CD14-positive monocyte (primary cell): Measurements from ENCODE around the gene OTOG. TPM values are rescaled to one million over a fixed set of nuclear protein-coding genes. Genes with fewer than 3 reads are reported as not detected.

ENCODE experiments used
- DNase-seq, 3 donors: peaks; one replicate each; pipeline ENCODE4 v3.0.0-alpha.2; 2011 to 2022
- H2AFZ ChIP-seq: 2 replicates; pipeline ENCODE4 v1.6.0; 2012; ENCODE audit warnings: mild to moderate bottlenecking, low read depth, low read length, inconsistent platforms; ENCODE audit not compliant: insufficient read depth, poor library complexity, severe bottlenecking
- H3K27ac ChIP-seq, 2 donors: 1 replicate in 1 of 2; 2 replicates in 1 of 2; pipeline ENCODE4 v1.5.1; 2012 to 2013; ENCODE audit warnings: low read length in 2 of 2, control low read depth in 1 of 2, inconsistent platforms in 1 of 2, low read depth in 1 of 2, mild to moderate bottlenecking in 1 of 2
- H3K27me3 ChIP-seq, 2 donors: one replicate each; pipeline versions ENCODE4 v1.6.0 to v1.6.1; 2011 to 2013; ENCODE audit warnings: low read length in 2 of 2; ENCODE audit not compliant: control insufficient read depth in 2 of 2, insufficient read depth in 2 of 2
- H3K36me3 ChIP-seq, 2 donors: replicated peaks in 1 of 2; 1 replicate in 1 of 2; 2 replicates in 1 of 2; pipeline versions ENCODE4 v1.5.1 to v1.6.1; 2012 to 2013; ENCODE audit warnings: low read length in 2 of 2, control low read depth in 1 of 2, inconsistent platforms in 1 of 2, mild to moderate bottlenecking in 1 of 2; ENCODE audit not compliant: insufficient read depth in 2 of 2, control insufficient read depth in 1 of 2
- H3K4me1 ChIP-seq, 2 donors: 1 replicate in 1 of 2; 2 replicates in 1 of 2; pipeline versions ENCODE4 v1.5.1 to v1.6.1; 2012 to 2013; ENCODE audit warnings: low read length in 2 of 2, control low read depth in 1 of 2, inconsistent platforms in 1 of 2, mild to moderate bottlenecking in 1 of 2, moderate library complexity in 1 of 2; ENCODE audit not compliant: insufficient read depth in 2 of 2, control insufficient read depth in 1 of 2
- H3K4me2 ChIP-seq: replicated peaks from 2 replicates; pipeline ENCODE3; 2012; ENCODE audit warnings: low read length, moderate library complexity, mild to moderate bottlenecking; ENCODE audit not compliant: poor library complexity, severe bottlenecking; ENCODE audit errors: extremely low read depth
- H3K4me3 ChIP-seq, 3 experiments: fragments of 200-600 bp in 1 of 3; sonication (generic) in 1 of 3; replicated peaks in 1 of 3; 1 replicate in 2 of 3; 2 replicates in 1 of 3; pipeline ENCODE4 v1.5.1; 2011 to 2013; ENCODE audit warnings: low read length in 3 of 3, mild to moderate bottlenecking in 3 of 3, control low read depth in 2 of 3, low read depth in 2 of 3, inconsistent platforms in 1 of 3, moderate library complexity in 1 of 3
- H3K79me2 ChIP-seq: 2 replicates; pipeline ENCODE4 v1.6.0; 2012; ENCODE audit warnings: mild to moderate bottlenecking, control low read depth, inconsistent platforms, low read length, moderate library complexity; ENCODE audit not compliant: insufficient read depth
- H3K9ac ChIP-seq: 2 replicates; pipeline ENCODE4 v1.6.0; 2017; ENCODE audit warnings: low read length, mild to moderate bottlenecking; ENCODE audit not compliant: insufficient read depth, poor library complexity, severe bottlenecking
- H3K9me3 ChIP-seq, 2 donors: replicated peaks in 1 of 2; 1 replicate in 1 of 2; 2 replicates in 1 of 2; pipeline versions ENCODE4 v1.5.1 to v1.6.1; 2012 to 2013; ENCODE audit warnings: low read length in 2 of 2, control low read depth in 1 of 2; ENCODE audit not compliant: control insufficient read depth in 1 of 2, insufficient read depth in 1 of 2
- H4K20me1 ChIP-seq: 2 replicates; pipeline ENCODE4 v1.6.0; 2012; ENCODE audit warnings: mild to moderate bottlenecking, low read length, control low read depth, moderate library complexity; ENCODE audit not compliant: insufficient read depth
- H3K27ac Mint-ChIP-seq, 7 donors: one replicate each; pipeline ENCODE4 v1.8.0; 2020; ENCODE audit warnings: mild to moderate bottlenecking in 7 of 7, mixed read lengths in 7 of 7, moderate library complexity in 6 of 7, inconsistent platforms in 2 of 7
- H3K27me3 Mint-ChIP-seq, 3 donors: one replicate each; pipeline ENCODE4 v1.8.0; 2021 to 2022; ENCODE audit warnings: low read depth in 3 of 3, mild to moderate bottlenecking in 3 of 3, mixed read lengths in 3 of 3, moderate library complexity in 3 of 3, inconsistent platforms in 1 of 3
- H3K36me3 Mint-ChIP-seq, 2 donors: one replicate each; pipeline ENCODE4 v1.8.0; 2020; ENCODE audit warnings: mixed read lengths in 2 of 2, inconsistent platforms in 1 of 2, mild to moderate bottlenecking in 1 of 2
- H3K4me1 Mint-ChIP-seq: one replicate; pipeline ENCODE4 v1.8.0; 2020; ENCODE audit warnings: mild to moderate bottlenecking, mixed read lengths
- H3K4me3 Mint-ChIP-seq, 2 donors: one replicate each; pipeline ENCODE4 v1.8.0; 2020; ENCODE audit warnings: mild to moderate bottlenecking in 2 of 2, mixed read lengths in 2 of 2, moderate library complexity in 1 of 2
- H3K9me3 Mint-ChIP-seq, 7 donors: one replicate each; pipeline ENCODE4 v1.8.0; 2020 to 2022; ENCODE audit warnings: mixed read lengths in 7 of 7, mild to moderate bottlenecking in 6 of 7, moderate library complexity in 6 of 7, inconsistent platforms in 2 of 7
- CTCF ChIP-seq: fragments of 200-600 bp; IDR thresholded peaks from one replicate; pipeline ENCODE4 v1.8.0; 2022; ENCODE audit warnings: antibody characterized with exemption, mild to moderate bottlenecking
- WGBS: methylation state at CpG from one replicate; pipeline ENCODE4 v1.1.5; 2013; ENCODE audit warnings: missing lambda C conversion rate; ENCODE audit not compliant: insufficient coverage; 5-methylcytosine and 5-hydroxymethylcytosine counted together
- intact Hi-C, 2 donors: fragments of 100-400 bp; cut with micrococcal nuclease; formaldehyde crosslinking; loops; one replicate each; pipeline versions ENCODE4 v1.15.0 to v1.15.1; 2023
- polyA plus RNA-seq, 3 donors: library from polyadenylated mRNA; depleted of rRNA in 1 of 3; unstranded in 2 of 3; stranded (reverse) in 1 of 3; fragments of 300-500 nt in 2 of 3; fragments of >200 nt in 1 of 3; fragmentation: Illumina TruSeq in 2 of 3; gene quantifications; 1 replicate in 2 of 3; 2 replicates in 1 of 3; pipeline ENCODE4 v1.2.3, GENCODE V29; 2012 to 2021

Gene OTOG
- polyA plus RNA-seq, 3 donors: not detected

- Mint-ChIP-seq H3K27me3 (peaks cover 4 to 7% (median 5%) of the 10 kb centered on the region in 3 donors), H3K36me3 (no peaks in the 10 kb centered on the region), H3K27ac (peak overlapping the region in 1 of 7 donors; percentile 50), H3K4me3 (no peak overlapping the region), H3K9me3 (no peaks in the 10 kb centered on the region), H3K4me1 (no peaks in the 10 kb centered on the region)
- H3K4me2 ChIP-seq: no peak overlapping the region
- H3K79me2 ChIP-seq: no peaks in the 10 kb centered on the region
- H3K4me3 ChIP-seq: no peak overlapping the region
- H3K4me1 ChIP-seq: no peaks in the 10 kb centered on the region
- H3K27ac ChIP-seq: no peak overlapping the region
- H2AFZ ChIP-seq: no peak overlapping the region
- no peaks in the 10 kb centered on the region for H3K27me3 ChIP-seq
- H3K9me3 ChIP-seq: no peaks in the 10 kb centered on the region
- H3K9ac ChIP-seq: no peak overlapping the region
- TF ChIP-seq CTCF: peak; percentile 77
- H3K36me3 ChIP-seq: no peaks in the 10 kb centered on the region
- DNase-seq: peak; percentile 33 to 53 (median 46)
- H4K20me1 ChIP-seq: no peaks in the 10 kb centered on the region
- intact Hi-C loops: loop anchor here (5.0 to 10.0 kb wide), 4 partner anchors 117 to 277 kb away; partner anchors contain the start of gene KCNJ11 (in 1 of the 2)
- 42% methylated on average over 7 of the region's 9 CpGs for WGBS
These were observed 42.5 kb upstream of the OTOG start for GRCh38 chr11:17504330-17505107.

- H3K4me1 Mint-ChIP-seq: no peaks in the 10 kb centered on the region
- intact Hi-C loops: loop anchor here in 1 of 2 donors (10.0 kb wide), 1 partner anchor 270 kb away; no protein-coding TSS in a partner anchor
- H3K27ac Mint-ChIP-seq: peak overlapping the region in 1 of 7 donors; percentile 50
These were observed 41.9 kb upstream of the OTOG start for GRCh38 chr11:17505146-17505545.

More at GRCh38 chr11:17505146-17505545, 41.9 kb upstream of the OTOG start:
- Histone ChIP-seq H3K4me1 (no peaks in the 10 kb centered on the region), H3K36me3 (no peaks in the 10 kb centered on the region), H3K79me2 (no peaks in the 10 kb centered on the region), H3K27ac (no peak overlapping the region), H3K4me2 (no peak overlapping the region), H3K9ac (no peak overlapping the region), H3K27me3 (no peaks in the 10 kb centered on the region), H3K4me3 (no peak overlapping the region), H2AFZ (no peak overlapping the region), H4K20me1 (no peaks in the 10 kb centered on the region), H3K9me3 (no peaks in the 10 kb centered on the region)
- H3K36me3 Mint-ChIP-seq: no peaks in the 10 kb centered on the region
- TF ChIP-seq CTCF: no peak
- H3K4me3 Mint-ChIP-seq: no peak overlapping the region
- H3K9me3 Mint-ChIP-seq: no peaks in the 10 kb centered on the region
- no peak for DNase-seq
- peaks cover 4 to 9% (median 6%) of the 10 kb centered on the region in 3 donors for H3K27me3 Mint-ChIP-seq
- WGBS: 100% methylated on average over 1 of the region's 4 CpGs
